ENCODE measurements around the gene EVX2.

EVX2 gene

GRCh38 chr2:176039375-176039774 is 44.4 kb downstream of the EVX2 start:
- no peaks in the 10 kb centered on the region for H3K9me3 ChIP-seq (ENCODE audit: severe bottlenecking)
- ATAC-seq (ENCODE audit: low read depth): no peak
- DNase-seq (ENCODE audit: low spot score): no peak
- H3K27ac ChIP-seq (ENCODE audit: poor library complexity, severe bottlenecking): no peak overlapping the region
- H3K27me3 ChIP-seq (ENCODE audit: insufficient read depth, poor library complexity, severe bottlenecking): no peaks in the 10 kb centered on the region
- H3K4me3 ChIP-seq (ENCODE audit: severe bottlenecking): no peak overlapping the region
- H3K36me3 ChIP-seq (ENCODE audit: low read depth): no peaks in the 10 kb centered on the region
- no peaks in the 10 kb centered on the region for H3K4me1 ChIP-seq (ENCODE audit: insufficient read depth, poor library complexity, severe bottlenecking)
- no peak for TF ChIP-seq CTCF (IDR thresholded peaks at IDR 0.05; ENCODE audit: poor library complexity, severe bottlenecking)

GRCh38 chr2:176038694-176039093 is 45.1 kb downstream of the EVX2 start:
- Histone ChIP-seq H3K27ac (ENCODE audit: poor library complexity, severe bottlenecking) (no peak overlapping the region), H3K4me1 (ENCODE audit: insufficient read depth, poor library complexity, severe bottlenecking) (no peaks in the 10 kb centered on the region), H3K9me3 (ENCODE audit: severe bottlenecking) (no peaks in the 10 kb centered on the region), H3K4me3 (ENCODE audit: severe bottlenecking) (no peak overlapping the region), H3K36me3 (ENCODE audit: low read depth) (no peaks in the 10 kb centered on the region), H3K27me3 (ENCODE audit: insufficient read depth, poor library complexity, severe bottlenecking) (no peaks in the 10 kb centered on the region)
- ATAC-seq (ENCODE audit: low read depth) (no peak), DNase-seq (ENCODE audit: low spot score) (no peak)
- no peak for TF ChIP-seq CTCF (IDR thresholded peaks at IDR 0.05; ENCODE audit: poor library complexity, severe bottlenecking)

- H3K27me3 ChIP-seq (ENCODE audit: insufficient read depth, poor library complexity, severe bottlenecking): peaks cover 7% of the 10 kb centered on the region
- H3K4me3 ChIP-seq (ENCODE audit: severe bottlenecking): no peak overlapping the region
- no peaks in the 10 kb centered on the region for H3K36me3 ChIP-seq (ENCODE audit: low read depth)
- H3K4me1 ChIP-seq (ENCODE audit: insufficient read depth, poor library complexity, severe bottlenecking): no peaks in the 10 kb centered on the region
- no peak for TF ChIP-seq CTCF (IDR thresholded peaks at IDR 0.05; ENCODE audit: poor library complexity, severe bottlenecking)
- DNase-seq (ENCODE audit: low spot score): no peak
- no peak for ATAC-seq (ENCODE audit: low read depth)
- H3K27ac ChIP-seq (ENCODE audit: poor library complexity, severe bottlenecking): no peak overlapping the region
- H3K9me3 ChIP-seq (ENCODE audit: severe bottlenecking): no peaks in the 10 kb centered on the region
Measured at GRCh38 chr2:176035013-176035691, 48.6 kb downstream of the EVX2 start.

GRCh38 chr2:176027806-176028205 is 56.0 kb downstream of the EVX2 start:
- Histone ChIP-seq H3K27ac (ENCODE audit: poor library complexity, severe bottlenecking) (no peak overlapping the region), H3K4me3 (ENCODE audit: severe bottlenecking) (no peak overlapping the region), H3K36me3 (ENCODE audit: low read depth) (no peaks in the 10 kb centered on the region), H3K27me3 (ENCODE audit: insufficient read depth, poor library complexity, severe bottlenecking) (peaks cover 44% of the 10 kb centered on the region), H3K9me3 (ENCODE audit: severe bottlenecking) (no peaks in the 10 kb centered on the region), H3K4me1 (ENCODE audit: insufficient read depth, poor library complexity, severe bottlenecking) (no peaks in the 10 kb centered on the region)
- ATAC-seq (ENCODE audit: low read depth) (no peak), DNase-seq (ENCODE audit: low spot score) (no peak)
- no peak for TF ChIP-seq CTCF (IDR thresholded peaks at IDR 0.05; ENCODE audit: poor library complexity, severe bottlenecking)

All from RWPE2 (cell line).